GM19043 (cell line): ENCODE measurements around the gene CUL4B.
"Not testable (repeated sequence)": the region's sequence is repeated elsewhere in the genome, so short reads cannot be mapped to it uniquely, and the experiment has no call there.

ENCODE experiments used
- ATAC-seq: cut with Tn5 transposase; IDR thresholded peaks from one replicate; pipeline ENCODE4 v1.9.1; 2021; ENCODE audit warnings: low read depth; ENCODE audit not compliant: unreplicated experiment

Gene CUL4B

DNA sequence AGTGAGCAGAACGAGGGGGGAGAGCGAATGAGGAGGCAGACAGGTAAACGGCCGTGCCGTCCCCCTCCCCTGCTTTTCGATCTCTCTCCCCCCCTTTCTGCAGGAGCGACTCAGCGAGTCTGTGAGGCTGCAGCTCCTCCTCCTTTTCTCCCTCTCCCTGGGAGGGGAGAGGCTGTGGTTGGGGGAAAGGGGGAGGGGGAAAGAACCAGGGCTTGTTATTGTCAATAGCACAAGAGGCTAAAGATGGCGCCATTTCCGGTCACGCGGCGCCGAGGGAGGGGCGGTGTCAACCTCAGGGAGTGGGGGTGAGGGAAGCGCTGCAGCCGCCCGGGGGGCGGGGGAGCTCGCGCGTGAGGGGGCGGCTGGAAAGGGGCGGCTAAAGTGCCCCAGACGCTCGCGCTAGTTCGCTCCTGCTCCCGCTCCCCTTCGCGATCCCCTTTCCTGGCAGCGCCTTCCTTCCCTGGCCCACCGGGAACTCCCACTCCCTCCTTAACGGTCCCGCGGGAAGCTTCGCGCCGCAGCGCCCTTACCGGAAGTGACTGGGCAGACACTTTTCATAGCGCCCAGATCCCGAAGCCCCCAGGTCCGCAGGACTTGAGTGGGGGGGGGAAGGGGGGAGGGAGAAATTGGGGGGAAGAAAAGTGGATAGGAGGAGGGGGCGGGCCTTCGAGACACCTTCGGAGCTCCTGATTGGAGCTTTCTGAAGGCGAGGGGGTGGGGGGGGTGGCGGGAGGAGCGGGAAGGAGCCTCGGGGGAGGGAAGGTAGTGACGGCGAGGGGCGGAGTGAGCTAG is at the start of gene CUL4B:
CUL4B (minus strand) TSS at position 121 of the 792 bp plus-strand sequence. CDS start 324 bp downstream, outside the sequence.
- ATAC-seq, result peak; percentile 71

DNA sequence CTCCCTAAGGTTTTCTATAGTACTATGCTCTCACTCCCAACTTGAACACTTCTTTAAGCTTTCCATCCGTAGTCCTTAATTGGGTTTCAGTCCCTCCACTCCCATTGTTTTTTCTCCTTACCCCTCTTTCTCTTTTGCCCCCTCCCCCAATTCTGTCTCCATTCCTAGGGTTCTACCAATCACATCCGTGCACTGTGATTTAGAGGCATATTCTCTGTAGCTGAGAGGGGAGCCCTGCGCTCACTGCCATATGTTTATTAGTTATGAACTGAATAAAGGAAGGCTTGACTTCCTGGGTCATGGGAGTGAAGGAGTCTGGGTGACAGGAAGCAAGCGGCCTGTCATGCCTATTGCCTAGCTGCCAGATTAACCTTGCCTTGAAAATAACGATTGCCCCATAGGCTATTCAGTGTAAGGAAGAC is 43.6 kb upstream of the CUL4B start:
- no peak for ATAC-seq

DNA sequence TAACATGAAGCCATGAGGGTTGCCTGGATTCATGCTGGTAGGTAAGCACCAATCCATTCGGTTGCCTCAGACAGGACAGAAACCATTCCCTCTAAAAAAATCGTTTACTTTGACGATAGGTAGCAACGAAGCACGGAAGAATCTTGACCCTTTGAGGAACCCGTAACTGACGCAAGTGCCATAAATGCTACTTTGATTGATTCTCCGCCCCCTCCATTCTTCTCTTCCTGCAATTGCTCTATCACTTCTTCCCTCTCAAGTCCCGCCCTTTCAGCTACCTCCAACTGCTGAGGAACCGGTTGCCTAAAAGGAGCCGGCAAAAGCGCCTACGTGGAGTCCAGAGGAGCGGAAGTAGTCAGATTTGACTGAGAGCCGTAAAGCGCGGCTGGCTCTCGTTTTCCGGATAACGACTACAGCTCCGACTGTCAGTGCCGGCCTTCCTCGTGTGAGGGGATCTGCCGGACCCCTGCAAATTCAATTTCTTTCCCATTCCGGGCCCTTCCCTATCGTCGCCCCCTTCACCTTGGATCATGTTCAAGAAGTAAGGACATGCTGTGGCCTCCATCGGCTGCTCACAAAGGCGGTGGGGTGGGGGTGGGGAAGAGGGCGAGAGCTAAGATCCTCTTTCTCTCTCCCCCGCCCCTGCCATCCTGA is 43.1 kb upstream of the CUL4B start, which contains the start of gene MCTS1:
MCTS1 (plus strand) TSS at position 395 of the 654 bp plus-strand sequence; CDS start at position 531, 136 bp downstream.
- ATAC-seq, result peak; percentile 86

DNA sequence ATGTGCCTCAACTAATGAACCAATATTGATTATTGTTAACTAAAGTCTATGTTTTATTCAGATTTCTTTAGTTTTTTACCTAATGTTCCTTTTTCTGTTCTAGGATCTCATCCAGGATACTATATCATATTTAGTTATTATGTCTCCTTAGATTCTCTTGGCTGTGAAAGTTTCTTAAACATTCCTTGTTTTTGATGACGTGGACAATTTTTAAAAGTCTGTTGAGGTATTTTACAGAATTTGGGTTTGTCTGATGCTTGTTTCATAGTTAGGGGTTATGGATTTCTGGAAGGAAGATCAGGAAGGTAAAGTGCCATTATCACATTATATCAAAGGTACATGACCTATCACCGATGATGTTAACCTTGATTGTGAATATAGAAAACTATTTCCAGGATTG is 24.9 kb upstream of the CUL4B start:
- no peak for ATAC-seq

DNA sequence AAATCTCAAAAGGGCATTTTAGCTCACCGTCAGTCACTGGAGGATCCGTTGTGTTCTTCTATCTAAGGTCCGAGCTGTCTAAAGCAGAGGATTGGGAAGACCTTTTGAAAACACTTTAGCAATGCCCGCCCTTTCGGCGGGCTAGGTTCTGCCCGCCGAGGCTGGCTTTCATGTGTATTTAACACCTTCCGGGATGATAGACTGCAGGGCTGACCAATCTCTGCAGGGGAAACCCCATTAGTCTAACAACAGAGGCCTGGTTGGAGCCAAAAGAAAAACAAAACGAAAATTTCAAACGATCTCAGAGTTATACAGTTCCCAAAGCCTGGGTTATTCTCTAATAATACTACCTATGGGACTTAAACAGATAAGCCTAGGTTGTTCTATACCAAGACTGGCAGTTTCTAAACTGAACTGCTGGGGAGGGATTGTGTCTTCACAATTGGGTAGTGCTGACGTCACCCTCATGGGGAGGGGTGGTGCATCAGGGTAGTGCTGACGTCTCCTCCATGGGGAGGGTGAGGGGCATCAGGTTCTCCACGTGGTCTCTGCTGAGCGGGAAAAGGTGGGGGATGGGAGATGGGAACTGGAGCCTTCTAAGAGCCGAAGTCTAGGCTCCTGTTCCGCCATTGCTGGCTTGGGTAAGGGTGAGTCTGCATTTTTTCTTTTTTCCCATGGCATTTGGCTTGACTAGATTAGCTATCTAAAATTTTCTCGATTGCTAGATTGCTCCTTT is 14.8 kb upstream of the CUL4B start:
- ATAC-seq, result no peak

DNA sequence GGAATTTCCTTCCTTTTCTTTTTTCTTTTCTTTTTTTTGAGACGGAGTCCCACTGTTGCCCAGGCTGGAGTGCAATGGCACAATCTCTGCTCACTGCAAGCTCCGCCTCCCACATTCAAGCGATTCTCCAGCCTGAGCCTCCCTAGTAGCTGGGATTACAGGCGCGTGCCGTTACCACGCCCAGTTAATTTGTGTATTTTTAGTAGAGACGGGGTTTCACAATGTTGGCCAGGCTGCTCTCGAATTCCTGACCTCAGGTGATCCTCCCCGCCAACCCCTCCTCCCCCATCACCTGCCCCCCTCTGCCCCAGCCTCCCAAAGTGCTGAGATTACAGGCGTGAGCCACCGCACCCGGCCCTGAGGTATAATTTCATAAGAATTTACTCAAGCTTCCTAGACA is 13.0 kb upstream of the CUL4B start:
- not testable (repeated sequence) for ATAC-seq

DNA sequence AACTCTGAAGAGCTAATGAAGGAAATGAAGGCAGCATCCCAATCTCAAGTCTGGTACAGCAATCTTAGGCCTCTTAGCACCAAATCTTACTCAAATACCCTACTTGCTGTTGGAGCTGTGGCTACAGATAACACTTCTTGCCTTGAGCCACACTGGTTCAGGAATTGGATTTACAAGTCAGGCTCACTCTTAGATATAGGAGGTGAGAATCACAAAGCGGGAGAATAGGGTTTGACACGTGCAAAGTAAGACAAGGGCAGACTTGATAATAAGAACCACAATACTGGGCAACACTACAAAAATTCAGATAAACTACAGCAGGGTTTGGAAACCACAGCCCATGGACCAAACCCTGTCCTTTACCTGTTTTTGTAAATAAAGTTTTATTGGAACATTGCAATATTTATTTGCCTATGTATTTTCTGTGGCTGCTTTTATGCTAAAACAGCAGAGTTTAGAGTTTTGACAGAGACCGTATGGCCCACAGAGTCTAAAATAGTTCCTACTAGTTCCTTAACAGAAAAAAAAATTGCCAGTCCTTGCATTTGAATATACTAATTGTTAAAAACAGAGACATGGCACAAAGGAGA is 9.3 kb upstream of the CUL4B start:
- ATAC-seq, result no peak

DNA sequence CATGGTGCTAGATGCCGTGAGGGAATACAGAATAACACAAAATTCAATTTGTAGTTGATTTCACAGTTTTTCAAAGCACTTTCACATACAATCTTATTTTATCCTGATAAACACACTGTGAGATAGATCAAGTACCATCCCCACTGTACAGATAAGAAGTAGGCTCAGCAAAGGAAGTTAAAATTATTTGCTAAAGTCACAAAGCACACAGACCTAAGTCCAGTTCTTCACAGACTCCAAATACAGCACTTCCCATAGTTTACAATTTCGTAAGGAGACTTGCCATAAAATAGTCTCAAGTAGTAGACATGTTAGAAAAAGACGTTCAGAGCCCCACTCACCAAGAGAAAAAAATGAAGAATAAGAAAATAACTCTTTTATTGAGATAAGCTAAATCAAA is 7.8 kb upstream of the CUL4B start:
- no peak for ATAC-seq

DNA sequence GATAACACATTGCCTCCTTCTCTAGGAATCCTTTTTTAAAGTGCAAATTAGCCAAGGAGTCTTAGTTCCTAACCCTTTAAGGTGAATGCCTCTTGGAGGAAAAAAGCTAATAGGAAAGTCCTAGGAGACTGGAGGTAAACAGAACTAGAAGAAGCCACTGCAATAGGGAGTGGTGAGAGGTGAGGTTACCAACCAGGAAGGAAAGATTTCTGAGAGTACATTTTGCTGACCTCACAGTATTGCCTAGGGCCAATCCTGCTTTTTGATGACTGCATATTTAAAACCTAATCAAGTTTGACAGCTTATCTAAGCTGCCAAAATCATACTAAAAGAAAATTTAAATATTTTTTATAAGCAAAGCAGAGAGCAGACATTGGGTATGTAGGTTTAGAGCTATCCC is 7.3 kb upstream of the CUL4B start:
- ATAC-seq, result no peak

DNA sequence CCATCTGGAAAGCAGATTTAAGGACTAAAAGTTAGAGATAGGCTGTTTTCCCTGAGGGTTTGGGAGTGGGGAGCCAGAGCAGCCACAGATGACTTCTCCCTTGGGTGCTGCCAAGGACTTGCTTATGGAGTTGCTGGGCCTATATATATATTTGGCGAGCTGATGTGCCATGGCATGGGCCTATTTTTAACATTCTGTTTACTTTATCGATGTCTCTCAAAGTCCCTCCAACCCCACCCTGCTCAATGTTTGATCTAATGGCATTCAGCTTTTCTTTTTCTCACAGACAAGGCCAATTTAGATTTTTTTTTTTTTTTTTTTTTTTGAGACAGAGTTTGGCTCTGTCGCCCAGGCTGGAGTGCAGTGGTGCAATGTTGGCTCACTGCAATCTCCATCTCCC is 6.1 kb upstream of the CUL4B start:
- no peak for ATAC-seq

DNA sequence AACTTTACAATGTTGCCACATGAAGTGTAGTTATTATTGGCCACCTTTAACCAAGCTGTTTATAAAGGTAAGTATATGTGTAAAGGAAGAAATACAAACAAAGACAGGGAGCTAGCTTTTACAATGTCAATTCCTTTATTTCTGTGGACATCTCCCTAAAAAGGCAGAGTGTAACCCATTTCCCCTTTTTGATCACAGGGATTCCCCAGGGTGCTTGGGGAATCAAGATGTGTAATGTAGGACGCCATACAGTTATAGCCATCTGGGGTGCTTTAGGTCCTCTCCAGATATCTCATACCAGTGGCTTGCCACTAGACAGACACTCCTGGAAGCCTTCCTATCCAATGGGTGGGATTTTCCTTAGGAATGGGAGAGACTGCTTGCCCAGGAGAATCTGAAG is 4.2 kb upstream of the CUL4B start:
- ATAC-seq, result no peak

DNA sequence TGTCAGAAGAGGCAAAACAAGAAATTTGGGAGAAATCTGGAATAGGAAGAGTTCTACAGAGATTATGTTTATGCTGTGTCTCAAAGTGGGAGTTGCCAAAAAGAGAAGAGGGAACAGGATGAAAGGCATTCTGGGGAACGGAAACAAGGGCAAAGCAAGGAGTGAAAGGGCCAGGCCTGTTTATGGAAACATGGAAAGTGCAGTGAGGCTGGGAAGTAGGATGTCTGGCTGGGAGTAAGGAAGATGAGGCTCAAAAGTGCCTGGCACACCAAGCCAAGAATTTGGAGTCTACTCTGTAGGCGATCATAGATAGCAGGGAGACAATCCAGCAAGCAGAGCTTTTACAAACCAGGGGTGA is 1.8 kb upstream of the CUL4B start:
- no peak for ATAC-seq

DNA sequence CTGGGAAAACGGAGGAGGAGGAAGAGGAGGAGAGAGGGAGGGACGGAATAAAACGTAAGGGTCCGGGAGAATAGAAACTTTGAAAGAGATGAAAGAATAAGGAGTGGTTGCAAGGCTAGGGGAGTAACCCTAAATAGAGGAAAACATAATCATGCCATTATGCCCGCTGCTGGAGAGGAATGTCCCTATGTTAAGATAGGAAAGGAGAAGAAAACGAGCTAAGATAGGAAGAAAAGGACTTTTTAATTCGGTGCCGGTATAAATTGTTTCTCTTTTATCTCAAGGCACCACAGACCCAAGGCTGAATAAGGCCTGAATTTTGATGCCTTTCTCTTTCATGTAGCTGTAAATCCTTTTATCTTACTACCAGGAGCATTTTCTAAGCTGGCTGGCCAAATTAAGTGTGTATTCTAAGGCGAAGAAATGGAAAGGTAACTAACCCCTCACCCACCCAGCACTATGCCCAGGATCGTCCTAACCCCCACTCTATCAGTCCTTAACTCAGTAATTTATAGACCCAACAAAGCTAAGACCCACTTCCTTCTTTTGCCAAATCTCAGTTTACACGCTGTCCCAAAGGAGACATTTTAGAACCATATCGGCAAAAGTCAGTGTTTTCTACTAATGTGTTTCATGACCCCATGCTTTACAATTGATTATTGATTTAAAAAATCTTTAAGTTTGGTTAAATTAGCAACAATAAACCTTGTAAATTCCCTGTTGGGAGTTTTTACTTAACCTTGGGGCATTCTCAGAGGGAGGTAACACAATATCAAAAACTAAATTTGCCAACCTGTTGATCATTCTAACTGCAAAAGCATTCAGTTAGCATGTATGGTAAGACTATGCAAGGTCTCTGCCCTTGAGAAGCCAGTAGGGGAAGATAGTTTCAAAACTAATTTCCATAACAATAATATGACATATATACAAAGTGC is 1.1 kb upstream of the CUL4B start:
- ATAC-seq, result no peak

DNA sequence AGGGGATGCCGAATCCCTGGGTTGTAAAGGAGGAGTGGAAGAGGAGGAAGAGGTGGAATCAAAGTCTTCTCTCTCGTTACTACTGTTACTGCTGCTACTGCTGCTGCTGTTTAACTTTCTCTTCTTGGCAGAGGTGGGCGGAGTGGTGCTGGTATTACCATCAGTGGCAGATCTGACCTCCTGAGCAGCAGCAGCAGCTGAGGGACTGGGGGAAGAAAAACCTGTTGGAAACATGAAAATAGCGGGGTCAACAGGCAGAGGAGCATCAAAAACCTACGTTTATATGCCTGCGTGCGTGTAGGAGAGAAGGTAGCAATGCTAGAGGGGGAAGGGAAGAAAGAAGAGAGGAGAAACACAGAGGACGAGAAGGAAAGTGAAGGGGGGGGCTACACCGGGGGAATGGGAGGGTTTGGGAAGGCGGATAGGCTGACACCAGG is 339 bp downstream of the CUL4B start:
- peak; percentile 26 for ATAC-seq

DNA sequence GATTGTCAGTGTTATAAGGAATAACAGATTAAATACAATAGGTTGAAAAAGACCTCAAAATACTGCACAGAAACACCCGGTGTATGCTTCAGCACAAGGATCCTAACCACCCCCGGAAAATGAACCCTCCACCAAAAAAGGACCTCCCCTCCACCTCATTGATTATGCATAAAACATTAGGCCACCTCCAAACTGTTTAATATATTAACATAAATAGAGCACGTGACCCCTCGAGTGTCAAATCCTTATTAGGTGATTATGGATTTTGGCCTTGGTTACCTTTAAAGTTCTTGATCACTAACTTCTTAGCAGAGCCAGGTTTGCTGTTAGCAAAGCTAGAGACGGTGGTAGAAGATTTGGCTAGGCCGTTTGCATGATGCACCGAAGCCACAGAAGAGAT is 958 bp downstream of the CUL4B start:
- no peak for ATAC-seq

DNA sequence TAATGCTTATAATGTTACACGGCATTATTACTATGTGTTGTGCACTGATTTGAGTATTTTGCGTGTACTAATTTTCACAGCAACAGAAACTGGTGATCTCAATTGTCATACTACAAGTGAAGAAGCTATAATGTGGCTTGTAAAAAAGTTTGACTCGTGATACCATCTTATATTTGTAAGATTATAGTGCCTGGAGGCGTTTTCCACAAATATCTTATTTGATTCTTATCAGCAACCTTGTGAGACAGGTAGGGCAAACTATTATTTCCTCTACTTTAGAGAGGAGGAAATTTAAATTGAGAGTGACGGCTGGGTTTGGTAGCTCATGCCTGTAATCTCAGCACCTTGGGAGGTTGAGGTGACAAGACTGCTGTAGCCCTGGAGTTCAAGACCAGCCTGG is 4.5 kb downstream of the CUL4B start:
- no peak for ATAC-seq

DNA sequence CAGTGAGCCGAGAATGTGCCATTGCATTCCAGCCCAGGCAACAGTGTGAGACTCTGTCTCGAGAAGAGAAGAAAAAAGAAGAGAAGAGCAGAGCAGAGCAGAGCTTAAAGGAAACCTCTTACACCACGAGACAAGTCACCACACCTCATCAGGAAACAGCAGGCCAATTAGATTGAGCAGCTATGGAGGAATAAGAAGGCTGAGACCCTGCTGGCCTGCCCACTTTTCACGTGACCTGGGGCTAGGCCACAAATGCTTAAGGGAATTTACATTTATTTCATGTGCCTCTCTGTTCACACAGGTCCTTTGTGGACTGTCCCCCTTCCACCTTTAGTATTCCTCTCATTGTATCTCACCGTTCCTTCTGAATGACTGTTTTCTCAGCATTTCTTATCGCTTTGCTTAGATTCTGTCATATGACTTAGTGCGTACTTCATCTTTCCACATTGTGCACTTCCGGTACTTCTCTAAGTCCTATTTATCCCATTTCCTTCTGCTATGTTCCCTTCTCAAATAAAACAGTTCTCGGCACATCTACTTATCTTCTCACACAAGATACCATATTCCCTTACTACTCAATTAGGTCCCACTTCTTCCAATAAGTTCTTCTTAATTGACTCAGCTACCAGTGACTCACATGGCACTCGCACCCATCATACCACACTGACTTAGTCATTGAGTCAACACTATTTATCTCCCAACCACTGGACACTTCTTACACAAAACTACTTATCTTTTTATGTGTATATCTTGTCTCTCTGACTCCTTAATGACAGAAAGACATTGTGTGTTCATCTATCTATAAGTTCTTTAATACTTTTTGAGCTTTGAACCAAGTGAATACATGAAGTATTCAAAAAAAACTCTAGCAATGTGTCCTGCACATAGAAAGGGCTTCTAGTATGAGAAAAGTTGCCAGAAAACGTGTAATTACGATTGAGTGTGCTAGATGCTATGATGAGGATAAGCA is 11.0 kb downstream of the CUL4B start:
- ATAC-seq, result no peak

DNA sequence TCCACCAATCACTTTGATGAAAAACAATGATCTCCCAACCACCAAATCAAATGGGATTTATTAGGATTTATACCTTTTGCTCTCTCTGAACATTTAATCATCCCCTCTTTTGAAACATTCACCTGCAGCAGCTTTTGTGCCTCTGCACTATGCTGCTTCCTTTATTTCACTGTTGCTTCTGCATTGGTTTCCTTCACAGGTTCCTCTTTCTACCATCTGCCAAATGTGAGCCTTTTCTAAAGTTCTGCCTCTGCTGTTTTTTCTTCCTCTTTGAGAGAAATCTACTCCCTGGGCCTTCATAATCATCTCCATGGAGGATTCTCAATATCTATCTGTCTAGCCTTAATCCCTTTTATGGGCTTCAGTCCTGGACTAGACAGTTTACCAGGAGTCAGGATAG is 24.7 kb downstream of the CUL4B start:
- ATAC-seq, result no peak
